HG03139 (cell line): Measurements from ENCODE around the gene SULT1B1.

Source experiments
- ATAC-seq: cut with Tn5 transposase; IDR thresholded peaks from one replicate; pipeline ENCODE4 v1.9.1; 2021; ENCODE audit not compliant: unreplicated experiment

SULT1B1 gene

GRCh38 chr4:69750346-69750745 lies 10.1 kb downstream of the SULT1B1 start:
- ATAC-seq, result no peak

- no peak for ATAC-seq
Observed at GRCh38 chr4:69749771-69750170, 10.6 kb downstream of the SULT1B1 start.

GRCh38 chr4:69748173-69748572 lies 12.2 kb downstream of the SULT1B1 start:
- no peak for ATAC-seq

GRCh38 chr4:69744157-69744478 lies 16.3 kb downstream of the SULT1B1 start:
- no peak for ATAC-seq

- no peak for ATAC-seq
Observed at GRCh38 chr4:69743476-69744156, 16.8 kb downstream of the SULT1B1 start.

GRCh38 chr4:69742596-69742995 lies 17.8 kb downstream of the SULT1B1 start:
- no peak for ATAC-seq

- no peak for ATAC-seq
Observed at GRCh38 chr4:69738872-69739271, 21.5 kb downstream of the SULT1B1 start.

GRCh38 chr4:69735119-69735518 lies 25.3 kb downstream of the SULT1B1 start:
- no peak for ATAC-seq

- ATAC-seq, result no peak
Observed at GRCh38 chr4:69731847-69732246, 28.6 kb downstream of the SULT1B1 start.

GRCh38 chr4:69731241-69731640 lies 29.2 kb downstream of the SULT1B1 start:
- no peak for ATAC-seq

GRCh38 chr4:69730002-69730401 lies 30.4 kb downstream of the SULT1B1 start:
- no peak for ATAC-seq

- no peak for ATAC-seq
Observed at GRCh38 chr4:69727926-69728325, 32.5 kb downstream of the SULT1B1 start.

- no peak for ATAC-seq
Observed at GRCh38 chr4:69727426-69727825, 33.0 kb downstream of the SULT1B1 start.

GRCh38 chr4:69726971-69727370 lies 33.4 kb downstream of the SULT1B1 start:
- no peak for ATAC-seq

- ATAC-seq, result no peak
Observed at GRCh38 chr4:69718396-69719271, 41.8 kb downstream of the SULT1B1 start.

- ATAC-seq, result no peak
Observed at GRCh38 chr4:69717778-69718177, 42.6 kb downstream of the SULT1B1 start.

- ATAC-seq, result no peak
Observed at GRCh38 chr4:69716654-69717053, 43.8 kb downstream of the SULT1B1 start.

GRCh38 chr4:69714086-69714485 lies 46.3 kb downstream of the SULT1B1 start:
- ATAC-seq, result no peak

- no peak for ATAC-seq
Observed at GRCh38 chr4:69713593-69713992, 46.8 kb downstream of the SULT1B1 start.

GRCh38 chr4:69710580-69710979 lies 49.8 kb downstream of the SULT1B1 start:
- ATAC-seq, result no peak

GRCh38 chr4:69708211-69708610 lies 52.2 kb downstream of the SULT1B1 start:
- no peak for ATAC-seq

GRCh38 chr4:69707807-69708206 lies 52.6 kb downstream of the SULT1B1 start:
- ATAC-seq, result no peak
